ENCODE results near the gene CARD11.

The CARD11 gene

DNA sequence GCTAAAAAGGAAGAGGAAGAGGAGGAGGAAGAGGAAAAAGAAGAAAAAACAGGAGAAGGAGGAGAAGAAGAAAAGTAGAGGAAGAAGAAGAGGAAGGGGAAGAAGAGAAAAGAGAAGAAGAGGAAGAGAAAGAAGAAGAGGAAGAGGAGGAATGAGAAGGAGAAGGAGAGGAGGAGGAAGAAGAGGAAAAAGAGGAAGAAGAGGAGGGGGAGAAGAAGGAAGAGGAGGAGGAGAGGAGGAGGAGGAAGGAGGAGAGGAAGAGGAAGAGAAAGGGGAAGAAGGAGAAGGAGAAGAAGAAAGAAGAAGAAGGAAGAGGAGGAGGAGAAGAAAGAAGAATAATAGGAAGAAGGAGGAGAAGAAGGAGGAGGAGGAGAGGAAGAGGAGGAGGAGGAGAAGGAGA, 103.2 kb downstream of the CARD11 start:
- no peak for DNase-seq (ENCODE audit: low spot score)

DNA sequence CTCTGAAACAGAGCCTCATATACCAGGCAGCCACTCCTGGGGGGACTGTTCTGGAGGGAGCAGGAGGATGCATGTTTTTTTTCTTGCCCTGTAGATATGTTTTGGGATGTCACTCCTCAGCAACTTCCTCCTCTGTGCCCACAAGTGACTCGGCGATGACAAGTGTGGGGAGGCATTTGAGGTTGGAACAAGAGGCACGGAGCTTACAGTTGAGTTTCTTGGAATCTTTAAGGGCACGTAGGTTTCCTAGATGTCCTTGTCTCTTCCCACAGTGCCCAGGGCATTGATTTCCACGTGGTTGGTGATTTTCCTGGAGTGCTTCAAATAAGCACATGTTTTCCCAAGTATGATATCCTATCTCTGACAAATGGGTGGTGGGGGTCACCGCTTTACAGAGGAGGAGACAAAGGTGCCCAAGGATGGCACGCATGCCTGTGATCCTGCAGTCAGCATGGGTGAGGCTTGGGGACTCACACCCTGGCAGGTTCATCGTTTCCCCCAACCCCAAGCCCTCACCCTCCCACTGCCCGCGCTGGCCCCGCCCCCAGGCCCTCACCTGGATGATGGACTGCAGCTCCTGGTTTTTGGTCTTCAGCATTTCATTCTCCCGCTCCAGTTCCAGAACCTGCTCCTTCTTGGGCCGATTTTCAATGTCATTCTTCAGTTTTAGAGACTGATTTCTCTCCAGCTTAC, 104.3 kb downstream of the CARD11 start:
- DNase-seq (ENCODE audit: low spot score) = no peak

DNA sequence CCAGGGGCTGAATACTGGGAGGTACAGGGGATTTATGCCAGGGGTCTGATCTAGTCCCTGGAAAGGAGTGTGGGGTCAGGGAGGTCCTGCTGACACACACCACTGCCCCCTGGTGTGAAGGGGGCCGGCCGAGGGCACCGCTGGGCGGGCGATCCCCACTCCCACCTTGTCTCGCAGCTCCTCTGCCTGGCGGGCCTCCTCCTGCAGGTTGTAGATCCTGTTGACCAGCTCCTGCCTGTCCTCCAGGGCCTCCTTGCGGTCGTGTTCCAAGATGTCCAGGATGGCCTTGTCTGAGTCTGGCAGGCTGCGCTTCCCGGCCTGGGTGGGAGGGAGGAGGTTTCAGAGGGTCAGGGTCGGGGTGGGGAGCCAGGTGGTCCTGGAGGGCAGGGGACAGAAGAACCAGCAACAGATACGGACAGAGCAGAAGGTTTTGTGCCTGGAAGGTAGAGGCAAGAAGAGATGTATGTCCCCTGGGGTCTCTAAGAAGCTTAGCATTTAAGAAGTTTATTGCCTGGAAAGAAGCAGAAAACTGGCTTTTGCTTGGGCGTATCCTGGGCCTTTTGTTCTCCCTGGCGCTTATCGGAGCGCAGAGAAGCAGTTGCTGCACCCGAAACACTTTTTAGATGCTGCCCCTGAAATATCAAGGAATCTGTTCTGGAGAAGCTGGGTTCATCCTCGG, 105.0 kb downstream of the CARD11 start:
- DNase-seq (ENCODE audit: low spot score) = no peak

DNA sequence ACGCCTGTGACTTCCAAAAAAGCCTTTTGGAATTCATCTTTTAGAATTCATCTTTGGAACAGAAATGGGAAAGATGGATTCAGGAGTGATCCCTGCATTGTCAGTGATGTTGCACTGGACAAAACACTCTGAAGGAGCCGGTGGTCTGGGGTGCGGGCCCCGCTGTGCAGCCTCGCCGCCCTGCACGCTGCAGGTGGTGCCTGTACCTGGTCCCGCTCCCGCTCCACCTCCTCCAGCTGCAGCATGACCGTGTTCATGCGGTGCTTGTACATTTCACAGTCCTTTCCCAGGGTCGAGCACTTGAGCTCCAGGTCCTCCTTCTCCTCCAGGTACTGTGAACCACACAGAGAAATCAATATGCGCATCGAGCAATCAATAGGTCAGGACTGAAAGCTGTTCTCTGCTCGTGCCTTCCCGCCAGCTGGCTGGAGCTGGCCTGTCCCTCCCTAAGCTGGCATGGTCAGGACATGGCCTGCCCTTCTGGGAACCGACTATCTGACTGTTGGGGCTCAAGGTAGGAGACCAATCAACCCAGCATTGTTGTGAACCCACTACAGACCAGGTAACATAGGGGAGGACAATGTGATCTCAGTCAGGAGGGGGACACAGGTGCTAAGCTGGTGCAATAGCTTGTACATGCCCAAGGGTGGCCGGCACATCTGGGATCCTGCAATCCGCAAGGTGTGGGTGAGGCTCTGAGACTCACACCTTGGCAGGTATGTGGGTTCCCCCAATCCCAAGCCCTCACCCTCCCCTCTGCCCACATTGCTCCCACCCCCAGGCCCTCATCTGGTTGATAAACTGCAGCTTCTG, 105.8 kb downstream of the CARD11 start:
- no peak for DNase-seq (ENCODE audit: low spot score)

DNA sequence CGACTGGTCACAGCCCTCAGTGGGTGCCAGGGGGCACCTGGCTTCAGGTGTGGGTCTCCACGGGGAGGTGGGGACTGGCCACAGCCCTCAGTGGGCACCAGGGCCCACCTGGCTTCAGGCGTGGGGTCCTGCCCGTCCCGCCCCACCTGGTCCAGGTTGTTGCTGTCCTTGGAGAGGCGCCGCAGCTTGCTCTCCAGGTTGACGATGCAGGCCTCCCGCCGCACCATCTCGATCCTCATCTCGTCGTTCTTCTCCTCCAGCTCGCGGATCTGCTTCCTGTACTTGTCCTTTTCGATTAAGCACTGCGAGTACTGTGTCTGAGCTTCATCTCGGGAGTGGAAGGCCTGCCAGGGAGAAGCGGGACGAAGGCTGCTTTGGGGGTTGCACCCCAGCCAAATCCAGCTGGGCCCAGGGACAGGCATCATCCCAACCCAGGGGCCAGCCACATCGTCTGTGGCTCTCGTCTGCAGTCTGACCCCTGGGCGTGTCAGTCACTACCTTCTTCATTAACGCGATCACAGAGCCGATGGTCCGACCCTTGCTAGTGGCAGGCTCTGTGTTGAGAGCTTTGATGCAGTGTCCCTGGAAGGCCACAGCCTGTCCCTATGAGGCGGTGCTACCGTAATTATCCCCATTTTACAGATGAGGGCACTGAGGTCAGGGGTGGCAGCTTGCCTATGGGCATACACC, 106.6 kb downstream of the CARD11 start:
- DNase-seq (ENCODE audit: low spot score) = no peak

DNA sequence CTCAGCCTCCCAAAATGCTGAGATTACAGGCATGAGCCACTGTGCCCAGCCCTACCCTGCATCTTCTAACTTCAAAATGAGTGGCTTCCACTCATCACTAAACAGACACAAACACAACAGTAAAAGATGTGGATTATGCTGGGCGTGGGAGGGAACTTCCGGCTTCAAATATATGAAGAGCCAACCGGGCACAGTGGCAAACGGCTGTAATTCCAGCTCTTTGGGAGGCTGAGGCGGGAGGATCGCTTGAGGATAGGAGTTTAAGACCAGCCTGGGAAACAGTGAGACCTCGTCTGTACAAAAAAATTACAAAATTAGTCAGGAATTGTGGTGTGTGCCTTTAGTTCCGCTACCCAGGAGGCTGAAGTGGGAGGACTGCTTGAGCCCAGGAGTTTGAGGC, 107.4 kb downstream of the CARD11 start:
- DNase-seq (ENCODE audit: low spot score) = no peak

DNA sequence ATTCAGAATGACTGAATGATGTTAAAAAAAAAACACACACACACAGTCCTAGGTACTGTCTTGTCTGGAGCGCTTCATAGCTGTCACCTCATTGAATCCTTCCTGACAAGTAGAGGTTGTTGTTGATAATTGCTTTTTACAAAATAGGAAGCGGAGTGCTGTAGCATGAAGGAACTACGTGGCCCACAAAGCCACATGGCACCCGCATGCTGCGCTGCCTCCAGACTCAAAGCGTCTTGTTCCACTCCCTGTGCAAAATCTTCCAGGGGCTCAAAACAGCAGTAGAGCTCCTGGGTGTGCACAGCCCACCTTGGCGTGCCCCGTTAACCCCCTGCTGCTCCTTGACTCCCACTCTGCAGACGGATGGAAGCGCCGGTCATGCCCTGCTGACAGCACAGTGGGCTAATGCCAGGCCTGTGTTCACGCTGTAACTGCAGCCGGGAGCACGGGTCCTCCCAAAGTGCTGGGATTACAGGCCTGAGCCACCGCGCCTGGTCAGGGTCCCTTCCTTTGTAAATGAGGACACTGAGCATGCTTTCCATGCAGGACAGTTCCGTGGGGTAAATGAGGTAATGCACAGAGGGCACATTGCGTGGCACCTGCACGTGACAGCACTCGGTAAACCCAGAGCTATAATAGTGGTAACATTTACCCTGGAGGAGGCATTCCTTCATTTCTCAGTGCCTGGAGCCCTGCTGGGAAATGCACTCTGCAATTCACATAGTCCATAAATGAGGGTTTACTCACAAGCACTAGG, 108.5 kb downstream of the CARD11 start:
- DNase-seq (ENCODE audit: low spot score) = no peak

DNA sequence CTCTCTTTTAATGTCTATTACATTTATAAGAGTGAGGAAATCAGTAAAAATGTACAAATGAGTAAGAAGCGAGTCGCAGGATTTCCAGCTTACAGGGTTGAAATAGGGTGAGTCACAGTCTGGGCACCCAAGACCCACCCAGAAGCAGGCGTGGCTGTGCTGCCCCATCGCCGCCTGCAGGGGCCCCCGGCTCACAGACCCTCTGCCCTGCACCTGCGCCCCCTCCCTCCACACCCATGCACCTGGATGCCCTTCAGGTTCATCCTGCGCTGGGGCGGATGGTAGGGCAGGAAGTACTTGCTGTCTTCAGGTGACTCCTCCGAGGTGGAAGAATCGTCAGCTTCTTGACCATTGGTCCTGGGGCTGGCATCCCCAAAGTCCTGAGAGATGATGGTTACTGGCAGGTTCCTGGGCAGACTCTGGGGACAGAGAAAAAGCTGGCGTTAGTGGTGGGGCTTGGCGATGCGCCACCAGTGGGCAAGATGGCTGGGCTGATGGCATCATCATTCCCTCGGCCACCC, 109.4 kb downstream of the CARD11 start:
- peak; percentile 73 for DNase-seq (ENCODE audit: low spot score)

DNA sequence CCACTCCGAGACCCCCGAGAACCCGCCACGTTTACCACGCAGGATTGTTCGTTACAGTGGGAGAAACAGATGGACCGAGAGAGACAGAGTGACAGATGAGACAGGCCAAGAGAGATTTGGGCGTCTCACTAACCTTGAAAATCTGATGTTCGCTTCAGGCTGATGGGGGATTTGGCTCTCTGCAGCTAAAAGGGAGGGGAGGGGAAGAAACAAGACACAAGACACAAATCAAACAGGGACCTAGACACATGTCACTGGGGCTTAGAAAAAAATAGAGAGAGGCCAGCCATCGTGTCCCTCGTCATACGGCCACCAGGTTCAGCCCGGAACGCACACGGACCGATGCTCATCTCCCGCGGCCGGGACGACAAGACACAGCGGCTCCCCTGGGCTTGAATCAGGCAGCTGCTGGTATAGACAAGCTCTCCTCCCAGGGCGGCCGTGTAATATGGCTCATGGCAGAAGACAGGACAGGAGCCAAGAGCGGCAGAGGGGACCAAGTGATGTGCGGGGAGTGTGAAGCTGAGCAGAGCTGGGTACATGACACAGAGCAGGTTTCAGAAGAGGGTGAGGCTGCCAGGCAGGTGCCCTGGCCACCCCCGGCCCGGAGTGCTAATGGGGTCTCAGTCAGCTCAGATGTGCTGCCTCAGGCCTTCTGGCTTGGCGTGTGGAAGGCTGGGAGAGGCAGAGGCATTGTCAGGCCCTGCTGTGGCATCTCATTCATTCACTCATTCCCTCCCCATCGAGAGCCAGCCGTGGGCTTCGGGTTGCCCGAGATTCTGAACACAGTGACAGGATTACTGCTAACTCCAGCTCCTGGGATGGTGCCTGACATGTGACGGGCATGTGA, 111.0 kb downstream of the CARD11 start:
- no peak for DNase-seq (ENCODE audit: low spot score)

DNA sequence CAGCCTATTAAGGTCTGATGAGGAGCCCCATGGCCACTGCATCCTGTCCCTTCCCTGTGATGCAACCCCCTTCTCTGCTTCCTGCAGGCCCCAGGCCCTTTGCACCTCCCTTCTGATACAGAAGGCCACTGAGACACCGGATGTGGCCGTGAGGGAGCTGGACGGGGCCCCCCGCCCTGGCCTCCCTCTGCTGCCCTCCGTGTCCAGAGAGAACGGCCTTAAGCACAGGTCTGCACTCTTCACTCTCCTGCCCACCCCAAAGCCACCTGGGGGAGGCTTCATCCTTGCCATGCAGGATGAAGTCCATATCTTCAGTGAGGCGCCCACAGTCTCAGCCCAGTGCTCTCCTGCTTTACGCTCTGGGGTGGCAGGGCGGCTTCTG, 112.6 kb downstream of the CARD11 start:
- DNase-seq (ENCODE audit: low spot score) = no peak

DNA sequence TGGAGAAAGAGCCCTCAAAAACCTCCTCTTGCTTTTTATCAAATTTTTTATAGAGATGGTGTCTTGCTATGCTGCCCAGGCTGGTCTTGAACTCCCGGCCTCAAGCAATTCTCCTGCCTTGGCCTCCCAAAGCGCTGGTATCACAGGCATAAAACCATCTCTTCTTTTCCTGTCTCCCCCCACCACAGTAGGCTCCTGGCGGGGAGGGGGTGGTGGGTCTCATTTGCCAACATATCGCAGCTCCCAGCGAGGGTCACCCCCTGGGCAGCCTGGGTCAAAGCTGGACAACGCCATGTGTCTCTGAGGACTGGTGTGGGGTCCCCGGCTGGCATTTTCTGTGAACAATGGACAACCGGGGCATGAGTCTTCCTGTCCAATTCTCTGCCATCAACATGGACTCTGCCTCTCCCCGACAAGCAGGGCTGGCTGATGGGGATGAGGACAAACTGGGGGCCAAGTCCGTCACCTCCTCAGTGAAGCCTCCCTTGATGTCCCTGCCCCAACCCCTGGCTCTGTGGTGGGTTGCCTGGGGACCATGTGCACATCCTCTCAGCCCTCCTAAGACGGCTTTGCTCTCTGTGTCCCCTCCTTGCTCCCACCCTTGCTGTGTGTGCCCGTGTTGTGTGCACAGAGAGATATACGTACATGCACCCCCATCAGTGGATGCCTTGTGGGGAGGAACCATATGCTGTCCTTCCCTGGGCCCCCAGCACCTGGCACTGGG, 113.2 kb downstream of the CARD11 start:
- DNase-seq (ENCODE audit: low spot score) = no peak

DNA sequence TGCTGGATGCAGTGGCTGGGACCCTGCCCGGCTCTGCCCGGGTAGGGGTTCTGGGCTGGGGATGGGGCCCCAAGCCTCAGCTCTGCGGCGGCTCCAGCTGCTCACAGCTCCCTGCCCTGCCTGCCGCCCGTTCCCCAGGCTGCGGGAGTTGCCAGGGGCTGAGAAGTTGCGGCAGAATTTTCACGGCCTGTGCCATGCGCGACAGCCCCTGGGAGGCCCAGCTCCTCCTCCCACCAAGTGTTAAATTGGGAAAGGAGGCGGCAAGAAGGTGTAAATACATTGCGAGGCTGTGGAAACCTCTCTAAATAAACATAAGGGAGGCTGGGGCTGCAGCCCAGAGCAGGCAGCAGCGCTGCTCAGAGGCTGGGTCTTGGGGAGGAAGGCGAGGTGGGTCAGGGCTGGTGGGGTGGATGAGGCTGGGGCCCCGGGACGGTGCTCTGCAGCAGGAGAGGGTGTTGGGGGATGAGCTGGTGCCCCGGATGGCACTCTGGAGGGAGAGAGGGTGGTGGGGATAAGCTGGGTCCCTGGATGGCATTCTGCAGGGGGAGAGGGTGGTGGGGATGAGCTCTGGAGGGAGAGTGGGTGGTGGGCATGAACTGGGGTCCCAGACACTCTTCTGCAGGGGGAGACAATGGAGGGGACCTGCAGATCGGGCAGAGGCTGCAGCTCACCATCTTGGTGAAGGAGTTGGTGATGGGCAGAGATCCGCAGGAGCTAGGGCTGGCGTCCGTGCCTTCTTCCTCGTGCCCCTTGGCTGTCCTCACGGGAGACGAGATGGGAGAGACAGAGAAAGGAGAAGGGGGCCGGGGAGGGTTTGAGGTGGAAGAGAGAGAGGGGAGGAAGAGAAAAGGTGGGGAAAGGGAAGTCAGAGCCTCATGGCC, 114.1 kb downstream of the CARD11 start:
- DNase-seq (ENCODE audit: low spot score) = no peak

DNA sequence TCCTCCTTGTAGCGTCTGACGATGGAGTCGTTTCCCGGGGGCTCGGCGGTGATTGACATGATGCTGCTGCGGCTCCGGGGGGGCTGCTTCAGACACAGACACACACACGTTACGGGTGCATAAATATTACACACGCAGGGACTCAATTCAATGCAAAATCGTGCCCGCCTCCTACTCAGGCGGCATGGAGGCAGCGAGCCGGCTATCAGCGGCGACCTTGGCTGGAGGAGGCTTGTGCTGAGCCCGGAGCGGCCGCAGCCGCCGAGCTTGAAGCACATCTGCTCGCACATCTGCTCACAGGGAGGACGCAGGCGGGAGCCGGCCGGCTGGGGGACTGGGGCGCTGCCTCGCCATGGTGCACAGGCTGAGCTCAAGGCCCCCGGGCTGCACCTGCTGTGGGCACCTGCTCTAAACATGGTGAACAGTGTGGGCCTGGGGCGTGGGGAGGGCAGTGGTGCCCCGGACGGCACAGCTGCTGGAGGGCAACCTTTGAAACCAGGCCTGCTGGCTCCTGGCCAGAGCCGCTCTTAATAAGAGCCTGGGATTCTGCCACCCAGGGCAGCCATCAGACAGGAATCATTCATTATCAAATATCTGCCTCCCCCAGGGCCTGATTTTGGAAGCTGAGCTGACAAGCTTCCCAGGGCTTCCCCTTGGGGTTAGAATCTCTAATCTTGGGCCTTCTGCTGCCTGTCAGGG, 114.9 kb downstream of the CARD11 start:
- no peak for DNase-seq (ENCODE audit: low spot score)

DNA sequence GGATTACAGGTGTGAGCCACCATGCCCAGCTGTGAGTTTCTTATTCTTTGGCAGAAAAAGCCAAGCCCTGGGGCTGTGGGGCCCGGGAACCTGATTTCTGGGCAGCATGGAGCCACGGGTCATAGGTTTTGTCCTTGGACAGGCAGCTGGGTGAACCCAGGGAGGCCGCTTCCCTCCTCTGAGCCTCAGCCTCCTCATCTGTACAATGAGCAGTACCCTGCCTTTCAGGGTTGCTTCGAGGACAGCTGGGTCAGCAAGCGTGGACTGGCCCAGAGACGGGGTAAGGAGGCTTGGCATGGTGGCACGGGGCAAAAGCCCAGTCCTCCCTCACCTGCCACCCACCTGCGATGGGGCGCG, 115.4 kb downstream of the CARD11 start:
- DNase-seq (ENCODE audit: low spot score) = no peak

DNA sequence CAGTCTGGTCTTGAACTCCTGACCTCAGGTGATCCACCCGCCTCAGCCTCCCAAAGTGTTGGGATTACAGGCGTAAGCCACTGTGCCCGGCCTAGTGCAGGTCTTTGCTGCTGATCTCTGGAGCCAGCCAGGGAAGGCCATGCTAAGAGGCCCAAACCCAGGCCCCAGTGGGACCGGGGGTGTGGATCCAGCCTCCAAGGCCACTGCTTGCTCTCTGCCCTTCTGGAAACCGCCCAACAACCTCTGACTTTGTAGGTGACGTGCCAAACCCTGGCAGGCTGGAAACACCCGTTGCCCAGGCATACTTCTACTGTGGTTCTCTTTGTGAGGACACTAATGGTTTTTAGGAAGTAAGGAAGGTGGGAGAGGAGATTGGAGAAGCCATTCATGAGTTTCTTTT, 116.1 kb downstream of the CARD11 start:
- no peak for DNase-seq (ENCODE audit: low spot score)

DNA sequence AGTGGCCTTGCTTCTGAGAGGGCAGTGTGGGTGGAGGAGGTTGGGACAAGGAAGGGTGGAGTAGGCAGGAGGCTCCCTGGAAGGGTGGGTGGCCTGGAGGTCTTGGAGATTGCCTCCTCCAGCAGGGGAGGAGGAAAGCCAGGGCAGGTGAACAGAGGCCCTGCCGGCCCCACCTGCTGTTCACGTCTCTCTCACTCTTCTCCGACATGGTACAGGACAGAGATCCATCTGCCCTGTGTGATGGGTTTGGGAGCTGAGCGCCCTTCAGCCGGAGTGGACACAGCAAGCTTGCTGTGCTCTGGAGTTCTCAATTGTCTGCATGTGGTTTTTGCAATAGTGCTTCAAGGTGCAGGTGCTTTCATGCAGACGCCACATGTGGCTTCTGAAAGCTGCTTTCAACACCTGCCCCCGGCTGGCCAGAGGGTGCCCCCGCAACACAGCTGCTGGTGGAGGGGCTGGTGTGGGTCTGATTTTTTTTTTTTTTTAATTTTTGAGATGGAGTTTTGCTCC, 116.7 kb downstream of the CARD11 start:
- DNase-seq (ENCODE audit: low spot score) = no peak

DNA sequence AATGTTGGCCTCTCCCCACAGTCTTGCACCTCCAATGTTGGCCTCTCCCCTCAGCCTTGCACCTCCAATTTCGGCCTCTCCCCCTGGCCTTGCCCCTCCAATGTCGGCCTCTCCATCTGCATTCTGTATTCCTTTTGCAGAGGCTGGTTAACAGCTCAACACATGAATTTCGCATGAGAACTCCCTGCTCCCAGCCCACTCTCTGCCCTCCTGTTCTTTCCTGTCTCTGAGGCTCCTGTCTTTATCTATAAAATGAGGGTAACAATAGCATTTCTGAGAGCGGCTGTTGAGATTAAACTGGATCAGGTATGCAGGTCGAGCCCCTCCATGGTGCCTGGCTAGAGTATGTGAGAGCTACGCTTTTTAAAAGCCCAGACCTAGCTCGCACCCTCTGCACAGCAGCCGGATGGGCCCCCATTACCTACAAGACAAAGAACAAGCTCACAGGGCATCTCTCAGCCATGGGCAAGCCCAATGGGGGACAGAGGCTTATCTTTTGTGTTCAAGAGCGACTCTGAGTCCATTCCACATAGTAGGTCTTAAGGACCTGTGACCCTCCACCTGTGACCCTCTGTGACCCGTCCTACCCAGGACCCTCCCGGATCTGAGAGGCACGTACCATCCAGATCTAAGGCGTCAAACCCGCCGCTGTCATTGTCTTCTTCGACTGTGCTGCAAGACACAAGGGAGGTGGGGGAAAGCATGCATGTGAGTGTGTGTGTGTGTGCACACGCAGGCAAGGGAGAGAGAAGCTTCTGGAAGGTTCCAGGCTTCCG, 117.4 kb downstream of the CARD11 start:
- no peak for DNase-seq (ENCODE audit: low spot score)
